ENCODE results near the gene L2HGDH.

GRCh38 chr14:50343434-50343833, 31.4 kb upstream of the L2HGDH start:
- TF ChIP-seq EZH2 (IDR thresholded peaks at IDR 0.05; ENCODE audit: borderline replicate concordance) (no peak), EZH2phosphoT487 (IDR thresholded peaks at IDR 0.05; ENCODE audit: low read depth, severe bottlenecking, unreplicated experiment) (no peak)
- TF ChIP-seq, protein P1, sequence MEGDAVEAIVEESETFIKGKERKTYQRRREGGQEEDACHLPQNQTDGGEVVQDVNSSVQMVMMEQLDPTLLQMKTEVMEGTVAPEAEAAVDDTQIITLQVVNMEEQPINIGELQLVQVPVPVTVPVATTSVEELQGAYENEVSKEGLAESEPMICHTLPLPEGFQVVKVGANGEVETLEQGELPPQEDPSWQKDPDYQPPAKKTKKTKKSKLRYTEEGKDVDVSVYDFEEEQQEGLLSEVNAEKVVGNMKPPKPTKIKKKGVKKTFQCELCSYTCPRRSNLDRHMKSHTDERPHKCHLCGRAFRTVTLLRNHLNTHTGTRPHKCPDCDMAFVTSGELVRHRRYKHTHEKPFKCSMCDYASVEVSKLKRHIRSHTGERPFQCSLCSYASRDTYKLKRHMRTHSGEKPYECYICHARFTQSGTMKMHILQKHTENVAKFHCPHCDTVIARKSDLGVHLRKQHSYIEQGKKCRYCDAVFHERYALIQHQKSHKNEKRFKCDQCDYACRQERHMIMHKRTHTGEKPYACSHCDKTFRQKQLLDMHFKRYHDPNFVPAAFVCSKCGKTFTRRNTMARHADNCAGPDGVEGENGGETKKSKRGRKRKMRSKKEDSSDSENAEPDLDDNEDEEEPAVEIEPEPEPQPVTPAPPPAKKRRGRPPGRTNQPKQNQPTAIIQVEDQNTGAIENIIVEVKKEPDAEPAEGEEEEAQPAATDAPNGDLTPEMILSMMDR (IDR thresholded peaks at IDR 0.05; ENCODE audit: poor library complexity) = no peak

Measured in hepatocyte (in vitro differentiated cells).